Adrenal gland (tissue), 12 donors: ENCODE data around the gene MAP1LC3A. TPM values are rescaled to one million over a fixed set of nuclear protein-coding genes. Genes with fewer than 3 reads are reported as not detected.
A peak's percentile ranks its signal among the peaks of the same experiment; 100 is the strongest.
"Not testable (repeated sequence)": the region's sequence is repeated elsewhere in the genome, so short reads cannot be mapped to it uniquely, and the experiment has no call there.

Experiments
- DNase-seq, 7 donors: peaks; one replicate each; pipeline ENCODE4 v3.0.0-alpha.2; 2019 to 2020
- H3K27ac ChIP-seq, 5 donors: fragments of 200-600 bp; sonication (generic) in 4 of 5; 1 replicate in 3 of 5; 2 replicates in 2 of 5; pipeline versions ENCODE4 v1.5.1 to v1.8.0; 2016 to 2020; ENCODE audit warnings: mild to moderate bottlenecking in 1 of 5
- H3K27me3 ChIP-seq: fragments of 200-600 bp; 2 replicates; pipeline ENCODE4 v1.8.0; 2021
- H3K36me3 ChIP-seq, 2 donors: fragments of 200-600 bp; replicated peaks in 1 of 2; 1 replicate in 1 of 2; 2 replicates in 1 of 2; pipeline versions ENCODE4 v1.5.1 to v1.8.0; 2018 to 2022
- H3K4me1 ChIP-seq, 2 donors: fragments of 200-600 bp; replicated peaks in 1 of 2; 1 replicate in 1 of 2; 2 replicates in 1 of 2; pipeline versions ENCODE4 v1.5.1 to v1.8.0; 2018 to 2021
- H3K4me3 ChIP-seq, 4 donors: fragments of 200-600 bp; sonication (generic) in 3 of 4; one replicate each; pipeline ENCODE4 v1.5.1; 2016 to 2018
- H3K9me3 ChIP-seq, 3 donors: fragments of 200-600 bp; sonication (generic) in 1 of 3; replicated peaks in 1 of 3; 1 replicate in 2 of 3; 2 replicates in 1 of 3; pipeline versions ENCODE4 v1.5.1 to v1.8.0; 2016 to 2021
- POLR2A ChIP-seq, 2 donors: fragments of 450-650 bp; IDR thresholded peaks; one replicate each; pipeline ENCODE4 v1.6.1; 2017; ENCODE audit warnings: antibody characterized with exemption in 2 of 2, mild to moderate bottlenecking in 2 of 2, moderate library complexity in 1 of 2
- WGBS, 4 donors: extraction: QIAGEN DNeasy Blood & Tissue Kit in 2 of 4; methylation state at CpG; one replicate each; pipeline versions ENCODE4 v1.1.5 to v1.1.7; 2013 to 2017; 5-methylcytosine and 5-hydroxymethylcytosine counted together
- intact Hi-C, 2 donors: fragments of 100-400 bp; cut with DNase I; formaldehyde crosslinking; loops; one replicate each; pipeline versions ENCODE4 v1.14.1 to v1.15.0; 2022 to 2023
- polyA plus RNA-seq, 3 donors: library from polyadenylated mRNA; stranded (reverse); fragments of 200-250 nt in 2 of 3; fragments of 350-450 nt in 1 of 3; fragmentation: Illumina TruSeq in 1 of 3; extraction: RNeasy Lipid Tissue Mini Kit (QIAGEN cat#74804) in 1 of 3; gene quantifications; one replicate each; pipeline ENCODE4 v1.2.3, GENCODE V29; 2013 to 2014
- total RNA-seq, 9 donors: library from RNA; depleted of rRNA in 4 of 9; stranded (reverse); fragments of >200 nt in 4 of 9; fragments of 120-200 nt in 1 of 9; fragmentation: NEBNext Ultra II Directional in 1 of 9; extraction: Animal tissue kit (Norgen Biotek cat#: 25700) in 1 of 9; gene quantifications; one replicate each; pipeline versions ENCODE4 v1.1.0 to v1.2.4, GENCODE V29; 2013 to 2023
- TF ChIP-seq, protein P1 (sequence below), 6 experiments: fragments of 450-650 bp in 4 of 6; fragments of 200-600 bp in 2 of 6; sonication (generic) in 1 of 6; IDR thresholded peaks; 1 replicate in 5 of 6; 2 replicates in 1 of 6; pipeline versions ENCODE4 v1.5.1 to v1.8.0; 2016 to 2021; ENCODE audit warnings: antibody characterized with exemption in 6 of 6, mild to moderate bottlenecking in 2 of 6, moderate library complexity in 1 of 6
- donor health status: healthy with polysubstance abuse.
- donor health status: Bipolar disorder and iron deficiency.
- donor health status: DM: yes; HTN: yes; CAD: no.
- donor health status: DM: no; HTN: no; CAD: no.
- donor health status: DM: no; HTN: no; CAD: no.
- donor health status: DM: yes; HTN: yes; CAD: no.

MAP1LC3A gene
- total and polyA plus RNA-seq, 12 donors: 5.6 to 139 (median 40.9) TPM

DNA sequence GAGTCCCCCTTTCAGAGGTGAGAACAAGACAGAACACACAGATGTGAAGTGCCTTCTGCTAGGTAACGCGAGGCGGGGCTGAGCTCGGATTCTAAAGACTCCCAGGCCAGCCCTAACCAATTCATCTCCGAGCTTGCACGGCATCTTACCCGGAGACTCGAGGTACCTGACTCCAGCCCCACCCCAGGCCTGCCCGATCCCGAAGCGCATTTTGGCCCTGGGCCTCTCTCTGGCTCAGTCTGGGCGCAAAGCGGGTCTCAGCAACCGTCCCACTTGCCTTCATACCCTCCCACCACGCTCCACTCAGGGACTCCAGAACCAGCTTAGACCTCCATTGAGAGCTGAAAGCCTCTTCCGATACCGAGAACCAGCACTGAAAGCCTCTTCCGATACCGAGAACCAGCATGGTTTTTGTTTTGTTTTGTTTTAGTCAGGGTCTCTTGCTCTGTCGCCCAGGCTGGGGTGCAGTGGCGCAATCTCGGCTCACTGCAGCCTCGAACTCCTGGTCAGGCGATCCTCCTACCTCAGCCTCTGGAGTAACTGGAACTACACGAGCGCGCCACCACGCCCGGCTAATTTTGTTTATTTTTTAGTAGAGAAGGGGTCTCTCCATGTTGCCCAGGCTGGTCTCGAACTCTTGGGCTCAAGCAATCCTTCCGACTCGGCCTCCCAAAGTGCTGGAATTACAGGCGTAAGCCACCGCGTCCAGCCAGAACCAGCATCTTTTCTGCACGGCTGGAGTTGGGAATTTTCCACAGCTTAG is 42.9 kb upstream of the MAP1LC3A start:
- intact Hi-C loops: no loop called here
- Histone ChIP-seq H3K36me3 (peaks cover 0 to 4% of the 10 kb centered on the region in 2 donors), H3K27ac (peak overlapping the region; percentile 78 to 98 (median 94)), H3K9me3 (no peaks in the 10 kb centered on the region), H3K27me3 (no peaks in the 10 kb centered on the region), H3K4me3 (peak overlapping the region; percentile 71 to 90 (median 82)), H3K4me1 (peaks cover 12 to 45% of the 10 kb centered on the region in 2 donors)
- WGBS, 4 donors: 1 to 3% (median 2%) methylated on average over 21 to 36 of the region's 36 CpGs
- TF ChIP-seq POLR2A (IDR thresholded peaks at IDR 0.05): no peak
- TF ChIP-seq, protein P1, sequence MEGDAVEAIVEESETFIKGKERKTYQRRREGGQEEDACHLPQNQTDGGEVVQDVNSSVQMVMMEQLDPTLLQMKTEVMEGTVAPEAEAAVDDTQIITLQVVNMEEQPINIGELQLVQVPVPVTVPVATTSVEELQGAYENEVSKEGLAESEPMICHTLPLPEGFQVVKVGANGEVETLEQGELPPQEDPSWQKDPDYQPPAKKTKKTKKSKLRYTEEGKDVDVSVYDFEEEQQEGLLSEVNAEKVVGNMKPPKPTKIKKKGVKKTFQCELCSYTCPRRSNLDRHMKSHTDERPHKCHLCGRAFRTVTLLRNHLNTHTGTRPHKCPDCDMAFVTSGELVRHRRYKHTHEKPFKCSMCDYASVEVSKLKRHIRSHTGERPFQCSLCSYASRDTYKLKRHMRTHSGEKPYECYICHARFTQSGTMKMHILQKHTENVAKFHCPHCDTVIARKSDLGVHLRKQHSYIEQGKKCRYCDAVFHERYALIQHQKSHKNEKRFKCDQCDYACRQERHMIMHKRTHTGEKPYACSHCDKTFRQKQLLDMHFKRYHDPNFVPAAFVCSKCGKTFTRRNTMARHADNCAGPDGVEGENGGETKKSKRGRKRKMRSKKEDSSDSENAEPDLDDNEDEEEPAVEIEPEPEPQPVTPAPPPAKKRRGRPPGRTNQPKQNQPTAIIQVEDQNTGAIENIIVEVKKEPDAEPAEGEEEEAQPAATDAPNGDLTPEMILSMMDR (IDR thresholded peaks at IDR 0.05): no peak
- DNase-seq: peak; percentile 56 to 89 (median 71)

DNA sequence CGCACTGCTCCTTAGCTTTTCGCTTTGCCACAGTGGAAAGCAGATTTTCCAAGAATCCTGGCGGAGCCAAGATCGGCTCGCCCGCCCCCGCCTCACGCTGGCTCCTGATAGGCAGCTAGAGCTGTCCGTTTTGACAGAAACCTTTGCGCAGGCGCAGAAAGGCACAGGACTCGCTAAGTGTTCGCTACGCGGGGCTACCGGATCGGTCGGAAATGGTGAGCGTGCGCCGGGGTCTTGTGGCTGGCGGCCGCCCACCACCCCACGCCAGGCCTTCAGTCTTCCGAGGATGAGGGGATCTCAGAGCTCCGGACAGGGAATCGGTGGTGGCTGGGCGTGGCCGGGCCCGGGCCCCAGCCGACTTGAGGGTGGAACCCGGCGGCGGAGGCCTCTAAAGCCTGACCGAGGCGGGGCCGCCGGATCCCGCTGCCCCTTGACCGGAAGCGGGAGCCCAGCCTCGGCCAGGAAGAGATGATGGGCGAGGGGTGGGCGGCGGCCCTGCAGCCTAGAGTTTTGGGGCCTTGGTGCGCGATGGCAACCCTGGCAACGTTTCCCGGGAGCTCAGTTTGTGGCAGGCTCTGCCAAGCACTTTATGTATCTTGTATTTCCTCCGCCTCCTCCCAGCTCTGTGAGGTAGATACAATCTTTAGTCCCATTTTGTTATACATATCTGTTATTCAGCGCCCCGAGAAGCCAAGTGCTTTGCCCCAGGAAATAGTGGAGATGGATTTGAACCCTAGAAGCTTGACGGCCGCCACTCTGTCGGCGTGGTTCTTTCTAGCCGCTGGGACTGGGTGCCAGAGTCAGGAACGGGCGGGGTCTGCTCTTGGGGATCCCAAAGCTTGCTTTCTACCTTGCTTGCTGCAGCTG is 42.0 kb upstream of the MAP1LC3A start, which contains the start of gene DYNLRB1:
DYNLRB1 (plus strand) TSS at position 176 of the 867 bp plus-strand sequence; CDS start at position 213, 37 bp downstream.
- 0 to 1% (median 0%) methylated on average over 19 to 59 of the region's 59 CpGs for WGBS, 4 donors
- no peaks in the 10 kb centered on the region for H3K9me3 ChIP-seq
- H3K36me3 ChIP-seq: peaks cover 0 to 7% of the 10 kb centered on the region in 2 donors
- H3K4me3 ChIP-seq: peak within 1 kb of the TSS; percentile 71 to 90 (median 82)
- TF ChIP-seq, protein P1 (IDR thresholded peaks at IDR 0.05): no peak
- peak; percentile 83 to 95 for TF ChIP-seq POLR2A (IDR thresholded peaks at IDR 0.05)
- intact Hi-C loops: no loop called here
- H3K27ac ChIP-seq: peak within 1 kb of the TSS; percentile 78 to 98 (median 94)
- peaks cover 12 to 45% of the 10 kb centered on the region in 2 donors for H3K4me1 ChIP-seq
- DNase-seq: peak; percentile 97 to 99 (median 99)
- H3K27me3 ChIP-seq: no peaks in the 10 kb centered on the region

GRCh38 chr20:34517114-34517505 is 41.4 kb upstream of the MAP1LC3A start:
- intact Hi-C loops: no loop called here
- Histone ChIP-seq H3K27me3 (no peaks in the 10 kb centered on the region), H3K4me1 (peaks cover 12 to 51% of the 10 kb centered on the region in 2 donors), H3K9me3 (no peaks in the 10 kb centered on the region), H3K27ac (peak overlapping the region in 4 of 5 donors; percentile 80 to 98 (median 94)), H3K4me3 (peak overlapping the region; percentile 6 to 90 (median 58)), H3K36me3 (peaks cover 0 to 7% of the 10 kb centered on the region in 2 donors)
- 0 to 2% (median 0%) methylated on average over 3 of the region's 3 CpGs for WGBS, 4 donors
- no peak for DNase-seq
- TF ChIP-seq, protein P1 (IDR thresholded peaks at IDR 0.05): no peak
- no peak for TF ChIP-seq POLR2A (IDR thresholded peaks at IDR 0.05)

DNA sequence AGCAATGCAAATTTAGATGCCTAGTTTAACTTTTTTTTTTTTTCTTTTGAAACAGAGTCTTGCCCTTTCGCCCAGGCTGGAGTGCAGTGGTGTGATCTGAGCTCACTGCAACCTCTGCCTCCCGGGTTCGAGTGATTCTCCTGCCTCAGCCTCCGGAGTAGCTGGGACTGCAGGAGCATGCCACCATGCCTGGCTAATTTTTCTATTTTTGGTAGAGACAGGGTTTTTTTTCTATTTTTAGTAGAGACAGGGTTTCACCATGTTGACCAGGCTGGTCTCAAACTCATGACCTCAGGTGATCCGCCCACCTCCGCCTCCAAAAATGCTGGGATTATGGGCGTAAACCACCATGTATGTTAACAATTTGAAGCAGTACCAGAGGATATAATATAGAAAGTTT is 39.7 kb upstream of the MAP1LC3A start:
- DNase-seq: peak in 2 of 7 donors; percentile 7 to 44
- H3K4me3 ChIP-seq, H3K36me3 ChIP-seq, H3K27me3 ChIP-seq, intact Hi-C loops, H3K27ac ChIP-seq, H3K9me3 ChIP-seq: not testable (repeated sequence)
- WGBS, 4 donors: 92 to 95% (median 93%) methylated on average over 7 of the region's 7 CpGs
- peaks cover 19 to 68% of the 10 kb centered on the region in 2 donors for H3K4me1 ChIP-seq

DNA sequence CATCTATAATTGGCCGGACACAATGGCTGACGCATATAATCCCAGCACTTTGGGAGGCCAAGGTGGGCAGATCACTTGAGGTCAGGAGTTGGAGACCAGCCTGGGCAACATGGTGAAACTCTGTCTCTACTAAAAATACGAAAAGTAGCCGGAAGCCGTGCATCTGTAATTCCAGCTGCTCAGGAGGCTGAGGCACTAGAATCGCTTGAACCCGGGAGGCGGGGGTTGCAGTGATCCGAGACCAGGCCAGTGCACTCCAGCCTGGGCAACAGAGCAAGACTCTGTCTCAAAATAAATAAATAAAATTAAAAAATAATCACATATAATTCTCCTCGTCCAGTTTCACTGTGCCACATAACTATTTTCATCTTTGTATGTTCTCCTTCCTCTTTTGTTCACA is 38.7 kb upstream of the MAP1LC3A start:
- H3K9me3 ChIP-seq, H3K4me3 ChIP-seq, H3K27me3 ChIP-seq, H3K27ac ChIP-seq, H3K36me3 ChIP-seq: not testable (repeated sequence)
- WGBS, 4 donors: 84 to 88% (median 84%) methylated on average over 10 of the region's 10 CpGs
- H3K4me1 ChIP-seq: peaks cover 19 to 64% of the 10 kb centered on the region in 2 donors
- DNase-seq: peak in 2 of 7 donors; percentile 11 to 34
- intact Hi-C loops: loop anchor here in 1 of 2 donors (10.0 kb wide), 1 partner anchor 205 kb away; no protein-coding TSS in a partner anchor
